ENCODE data around the gene ITGA11. TPM values are rescaled to one million over a fixed set of nuclear protein-coding genes. Genes with fewer than 3 reads are reported as not detected.

The ITGA11 gene
- total RNA-seq, 2 experiments from 2014 or later: 1.7 to 3.6 TPM

GRCh38 chr15:68447976-68448755 is 16.2 kb upstream of the ITGA11 start:
- Mint-ChIP-seq H3K27me3 (peaks cover 42% of the 10 kb centered on the region), H3K9me3 (no peaks in the 10 kb centered on the region), H3K4me3 (no peak overlapping the region), H3K27ac (no peak overlapping the region), H3K4me1 (ENCODE audit: low read depth) (no peaks in the 10 kb centered on the region), H3K36me3 (ENCODE audit: low read depth) (no peaks in the 10 kb centered on the region)
- intact Hi-C loops (cut with micrococcal nuclease): no loop called here
- no peak for TF ChIP-seq CTCF (IDR thresholded peaks at IDR 0.05)
- DNase-seq: no peak
- ATAC-seq: no peak
- ChIA-PET CTCF (no interaction called here), POLR2A (no interaction called here)

GRCh38 chr15:68447209-68447608 is 15.2 kb upstream of the ITGA11 start:
- CTCF ChIA-PET: no interaction called here
- Mint-ChIP-seq H3K9me3 (no peaks in the 10 kb centered on the region), H3K27me3 (peaks cover 36% of the 10 kb centered on the region), H3K27ac (no peak overlapping the region), H3K36me3 (ENCODE audit: low read depth) (no peaks in the 10 kb centered on the region), H3K4me3 (no peak overlapping the region), H3K4me1 (ENCODE audit: low read depth) (no peaks in the 10 kb centered on the region)
- POLR2A ChIA-PET: no interaction called here
- no peak for TF ChIP-seq CTCF (IDR thresholded peaks at IDR 0.05)
- intact Hi-C loops (cut with micrococcal nuclease): no loop called here
- no peak for ATAC-seq
- DNase-seq: no peak

- intact Hi-C loops (cut with micrococcal nuclease): no loop called here
- ATAC-seq (no peak), DNase-seq (no peak)
- H3K4me1 Mint-ChIP-seq (ENCODE audit: low read depth): no peaks in the 10 kb centered on the region
- H3K27me3 Mint-ChIP-seq: peaks cover 29% of the 10 kb centered on the region
- no peak overlapping the region for H3K27ac Mint-ChIP-seq
- no peak for TF ChIP-seq CTCF (IDR thresholded peaks at IDR 0.05)
- ChIA-PET CTCF (no interaction called here), POLR2A (no interaction called here)
- no peak overlapping the region for H3K4me3 Mint-ChIP-seq
- no peaks in the 10 kb centered on the region for H3K36me3 Mint-ChIP-seq (ENCODE audit: low read depth)
- H3K9me3 Mint-ChIP-seq: no peaks in the 10 kb centered on the region
Measured at GRCh38 chr15:68445351-68445750, 13.4 kb upstream of the ITGA11 start.

- H3K36me3 Mint-ChIP-seq (ENCODE audit: low read depth): no peaks in the 10 kb centered on the region
- no peaks in the 10 kb centered on the region for H3K4me1 Mint-ChIP-seq (ENCODE audit: low read depth)
- ChIA-PET POLR2A (no interaction called here), CTCF (no interaction called here)
- DNase-seq (no peak), ATAC-seq (no peak)
- peaks cover 30% of the 10 kb centered on the region for H3K27me3 Mint-ChIP-seq
- no peaks in the 10 kb centered on the region for H3K9me3 Mint-ChIP-seq
- TF ChIP-seq CTCF (IDR thresholded peaks at IDR 0.05): no peak
- no peak overlapping the region for H3K4me3 Mint-ChIP-seq
- intact Hi-C loops (cut with micrococcal nuclease): no loop called here
- no peak overlapping the region for H3K27ac Mint-ChIP-seq
Measured at GRCh38 chr15:68444336-68444735, 12.4 kb upstream of the ITGA11 start.

- no peak overlapping the region for H3K4me3 Mint-ChIP-seq
- H3K36me3 Mint-ChIP-seq (ENCODE audit: low read depth): no peaks in the 10 kb centered on the region
- no peak overlapping the region for H3K27ac Mint-ChIP-seq
- intact Hi-C loops (cut with micrococcal nuclease): no loop called here
- H3K4me1 Mint-ChIP-seq (ENCODE audit: low read depth): no peaks in the 10 kb centered on the region
- ChIA-PET CTCF (interaction anchor here (0.5 to 1.7 kb wide), 2 partner anchors 9 to 55 kb away, joined by 3 to 6 read pairs; no protein-coding TSS in a partner anchor), POLR2A (no interaction called here)
- TF ChIP-seq CTCF (IDR thresholded peaks at IDR 0.05): no peak
- DNase-seq (no peak), ATAC-seq (no peak)
- H3K27me3 Mint-ChIP-seq: peaks cover 27% of the 10 kb centered on the region
- no peaks in the 10 kb centered on the region for H3K9me3 Mint-ChIP-seq
Measured at GRCh38 chr15:68442903-68443302, 10.9 kb upstream of the ITGA11 start.

Measured in activated CD8-positive, alpha-beta T cell treated with anti-CD3 and anti-CD28 coated beads for 36 hours (primary cell).